Measurements from ENCODE around the gene ADPRM. TPM values are rescaled to one million over a fixed set of nuclear protein-coding genes. Genes with fewer than 3 reads are reported as not detected.
"Not testable (repeated sequence)": the region's sequence is repeated elsewhere in the genome, so short reads cannot be mapped to it uniquely, and the experiment has no call there.

The ADPRM gene
- total RNA-seq, 2 experiments from 2014 or later, result 15.3 to 15.4 TPM

DNA sequence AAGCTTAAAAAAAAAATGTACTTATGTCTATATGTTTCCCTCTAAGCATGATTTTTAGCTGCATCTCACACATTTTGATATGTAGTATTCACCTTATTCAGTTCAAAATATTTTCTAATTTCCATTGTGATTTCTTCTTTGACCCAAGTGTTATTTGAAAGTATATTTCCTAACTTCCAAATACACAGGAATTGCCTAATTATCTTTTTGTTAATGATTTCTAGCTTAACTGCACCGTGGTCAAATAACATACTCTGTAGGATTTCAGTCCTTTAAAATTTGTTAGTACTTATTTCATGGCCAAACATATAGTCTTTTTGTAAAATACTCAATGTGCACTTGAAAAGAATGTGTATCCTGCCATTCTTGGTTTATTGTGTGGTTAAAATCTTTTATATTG, 21.2 kb downstream of the ADPRM start:
- POLR2A ChIA-PET, result no interaction called here
- DNase-seq, result no peak
- Mint-ChIP-seq H3K27ac (no peak overlapping the region), H3K36me3 (ENCODE audit: low read depth) (peaks cover 4% of the 10 kb centered on the region), H3K9me3 (no peaks in the 10 kb centered on the region), H3K4me3 (no peak overlapping the region), H3K4me1 (no peaks in the 10 kb centered on the region), H3K27me3 (no peaks in the 10 kb centered on the region)
- CTCF ChIA-PET, result no interaction called here

DNA sequence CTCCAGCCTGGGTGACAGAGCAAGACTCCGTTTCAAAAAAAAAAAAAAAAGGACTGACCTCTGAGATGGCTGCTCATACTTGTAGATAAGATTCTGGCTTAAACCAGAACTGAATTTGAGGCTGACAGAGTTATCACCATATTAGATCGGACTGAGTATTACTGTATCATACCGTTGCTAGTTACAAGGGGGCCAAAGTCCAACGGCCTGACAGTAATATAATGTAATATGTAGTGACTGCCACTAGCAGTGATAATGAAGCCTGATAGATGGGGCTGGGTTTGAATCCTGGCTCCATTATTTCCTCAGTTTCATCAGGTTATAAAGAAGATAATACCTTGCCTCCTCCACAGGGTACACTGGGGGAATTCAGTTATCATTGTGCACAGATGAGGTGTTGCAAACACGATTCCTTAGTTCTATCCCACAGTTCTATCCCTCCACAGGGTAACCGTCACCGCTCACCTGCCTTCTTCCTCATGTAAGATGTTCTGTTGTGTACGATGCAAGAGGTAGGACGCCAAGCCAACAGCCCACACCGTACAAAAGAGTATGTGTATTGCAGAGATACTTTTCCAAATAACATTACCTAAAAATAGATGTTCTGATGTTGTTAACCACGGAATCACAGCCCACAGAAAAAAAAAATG, 27.3 kb downstream of the ADPRM start:
- Mint-ChIP-seq H3K27me3 (no peaks in the 10 kb centered on the region), H3K4me3 (no peak overlapping the region), H3K36me3 (ENCODE audit: low read depth) (no peaks in the 10 kb centered on the region), H3K27ac (no peak overlapping the region), H3K9me3 (no peaks in the 10 kb centered on the region), H3K4me1 (peaks cover 12% of the 10 kb centered on the region)
- DNase-seq, result no peak
- ChIA-PET POLR2A (interaction anchor here (0.6 kb wide), 1 partner anchor 31 kb away, joined by 3 read pairs; no protein-coding TSS in a partner anchor), CTCF (no interaction called here)

- ChIA-PET POLR2A (no interaction called here), CTCF (interaction anchor here (1.1 kb wide), 1 partner anchor 12 kb away, joined by 3 read pairs; no protein-coding TSS in a partner anchor)
- peaks cover 12% of the 10 kb centered on the region for H3K4me1 Mint-ChIP-seq
- no peak for DNase-seq
- H3K27me3 Mint-ChIP-seq, result peaks cover 3% of the 10 kb centered on the region
- no peak overlapping the region for H3K27ac Mint-ChIP-seq
- H3K9me3 Mint-ChIP-seq, result no peaks in the 10 kb centered on the region
- H3K36me3 Mint-ChIP-seq (ENCODE audit: low read depth), result no peaks in the 10 kb centered on the region
- no peak overlapping the region for H3K4me3 Mint-ChIP-seq
Measured at GRCh38 chr17:10725262-10725661, 27.9 kb downstream of the ADPRM start.

- Mint-ChIP-seq H3K27ac (no peak overlapping the region), H3K36me3 (ENCODE audit: low read depth) (no peaks in the 10 kb centered on the region), H3K4me3 (no peak overlapping the region), H3K27me3 (peaks cover 5% of the 10 kb centered on the region), H3K9me3 (no peaks in the 10 kb centered on the region), H3K4me1 (peaks cover 16% of the 10 kb centered on the region)
- no peak for DNase-seq
- ChIA-PET CTCF (interaction anchor here (1.1 kb wide), 1 partner anchor 11 kb away, joined by 3 read pairs; no protein-coding TSS in a partner anchor), POLR2A (no interaction called here)
Measured at GRCh38 chr17:10726196-10726595, 28.8 kb downstream of the ADPRM start.

- DNase-seq, result no peak
- POLR2A ChIA-PET, result interaction anchor here (0.8 kb wide), 1 partner anchor 16 kb away, joined by 3 read pairs; no protein-coding TSS in a partner anchor
- H3K4me1 Mint-ChIP-seq, result peaks cover 16% of the 10 kb centered on the region
- H3K4me3 Mint-ChIP-seq, result no peak overlapping the region
- H3K9me3 Mint-ChIP-seq, result no peaks in the 10 kb centered on the region
- no peak overlapping the region for H3K27ac Mint-ChIP-seq
- CTCF ChIA-PET, result interaction anchor here (1.0 kb wide), 1 partner anchor 9 kb away, joined by 3 read pairs; no protein-coding TSS in a partner anchor
- H3K36me3 Mint-ChIP-seq (ENCODE audit: low read depth), result no peaks in the 10 kb centered on the region
- H3K27me3 Mint-ChIP-seq, result peaks cover 5% of the 10 kb centered on the region
Measured at GRCh38 chr17:10727192-10727591, 29.8 kb downstream of the ADPRM start.

DNA sequence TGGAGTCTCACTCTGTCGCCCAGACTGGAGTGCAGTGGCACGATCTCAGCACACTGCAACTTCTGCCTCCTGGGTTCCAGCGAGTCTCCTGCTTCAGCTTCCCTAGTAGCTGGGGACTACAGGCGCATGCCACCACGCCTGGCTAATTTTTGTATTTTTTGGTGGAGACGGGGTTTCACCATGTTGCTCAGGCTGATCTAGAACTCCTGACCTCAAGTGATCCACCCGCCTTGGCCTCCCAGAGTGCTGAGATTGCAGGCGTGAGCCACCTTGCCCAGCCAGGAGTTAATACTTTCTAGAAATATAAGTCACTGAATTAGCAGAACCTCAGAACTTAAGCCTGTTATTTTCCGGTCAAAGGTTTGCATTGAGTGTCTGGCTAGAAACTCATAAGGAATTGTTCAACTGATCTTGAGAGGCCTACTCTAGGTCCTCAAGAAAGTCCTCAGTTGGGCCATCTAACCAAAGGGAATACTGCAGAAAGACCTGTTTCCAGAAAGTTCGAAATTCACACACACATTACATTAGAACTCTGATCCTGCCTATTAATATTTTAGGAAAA, 31.0 kb downstream of the ADPRM start:
- H3K36me3 Mint-ChIP-seq (ENCODE audit: low read depth), result no peaks in the 10 kb centered on the region
- DNase-seq, result no peak
- CTCF ChIA-PET, result interaction anchor here (1.8 kb wide), 1 partner anchor 81 kb away, joined by 7 read pairs; no protein-coding TSS in a partner anchor
- no peaks in the 10 kb centered on the region for H3K9me3 Mint-ChIP-seq
- no peak overlapping the region for H3K27ac Mint-ChIP-seq
- H3K27me3 Mint-ChIP-seq, result peaks cover 5% of the 10 kb centered on the region
- peaks cover 16% of the 10 kb centered on the region for H3K4me1 Mint-ChIP-seq
- POLR2A ChIA-PET, result no interaction called here
- H3K4me3 Mint-ChIP-seq, result no peak overlapping the region

DNA sequence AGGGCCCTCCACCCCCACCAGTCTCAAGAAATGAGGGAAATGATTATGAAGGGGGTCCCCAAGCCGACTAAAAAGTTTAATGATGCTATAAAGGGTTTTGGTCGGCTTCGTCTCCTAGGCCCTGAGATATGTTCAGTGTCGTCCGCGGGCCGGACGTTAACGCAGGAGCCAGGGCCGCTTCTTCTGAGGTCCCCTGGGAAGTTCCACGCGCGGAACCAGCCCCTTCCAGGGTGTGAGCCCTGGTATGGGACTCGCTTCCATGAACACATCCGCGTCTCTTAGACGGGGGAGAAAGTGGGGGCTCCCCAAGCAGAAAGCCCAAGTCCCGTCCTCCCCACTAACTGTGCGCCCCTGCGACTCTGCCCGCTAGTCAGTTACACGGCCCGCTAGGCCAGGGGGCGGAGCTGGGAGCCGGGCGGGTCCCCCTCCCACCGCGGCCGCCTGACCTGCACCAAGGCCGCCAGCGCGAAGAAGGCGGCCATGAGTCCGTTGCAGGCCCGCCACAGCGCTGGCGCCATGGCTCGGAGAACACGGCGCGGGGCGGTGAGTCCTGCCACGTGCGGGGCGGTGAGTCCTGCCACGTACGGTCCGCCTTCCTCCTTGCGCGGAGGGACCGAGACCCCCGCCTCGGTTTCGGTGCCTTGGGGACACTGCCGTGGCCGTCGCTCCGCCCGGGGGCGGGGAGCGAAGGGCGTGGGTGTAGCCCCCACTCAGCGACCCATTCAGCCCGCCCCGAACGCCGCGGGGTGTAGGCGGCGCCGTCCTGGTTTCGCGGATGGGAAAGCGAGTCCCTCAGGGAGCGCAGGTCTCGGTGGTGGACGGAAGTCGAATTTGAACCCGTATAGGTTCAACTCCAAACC, 32.2 kb downstream of the ADPRM start, which contains the start of gene TMEM220:
Gene TMEM220 (minus strand): TSS at position 690 of the 860 bp plus-strand sequence. CDS start 172 bp downstream, at position 518.
- H3K27me3 Mint-ChIP-seq, result peaks cover 5% of the 10 kb centered on the region
- POLR2A ChIA-PET, result interaction anchor here (1.1 kb wide), 1 partner anchor 33 kb away, joined by 4 read pairs; no protein-coding TSS in a partner anchor
- peak within 1 kb of the TSS; percentile 86 for H3K4me3 Mint-ChIP-seq

GRCh38 chr17:10730247-10730646, 32.9 kb downstream of the ADPRM start:
- Mint-ChIP-seq H3K4me1 (peaks cover 16% of the 10 kb centered on the region), H3K4me3 (peak overlapping the region; percentile 86)
- POLR2A ChIA-PET, result interaction anchor here (1.1 kb wide), 1 partner anchor 34 kb away, joined by 4 read pairs; no protein-coding TSS in a partner anchor
- CTCF ChIA-PET, result interaction anchor here (1.0 to 1.8 kb wide), 3 partner anchors 45 to 99 kb away, joined by 3 to 7 read pairs (median 3); no protein-coding TSS in a partner anchor
- not testable (repeated sequence) for DNase-seq; H3K9me3 Mint-ChIP-seq; H3K36me3 Mint-ChIP-seq (ENCODE audit: low read depth); H3K27me3 Mint-ChIP-seq; H3K27ac Mint-ChIP-seq

More for the DNA sequence above, 32.2 kb downstream of the ADPRM start, which contains the start of gene TMEM220:
- H3K9me3 Mint-ChIP-seq, result no peaks in the 10 kb centered on the region
- H3K36me3 Mint-ChIP-seq (ENCODE audit: low read depth), result no peaks in the 10 kb centered on the region
- peak; percentile 27 for DNase-seq
- H3K27ac Mint-ChIP-seq, result no peak within 1 kb of the TSS
- H3K4me1 Mint-ChIP-seq, result peaks cover 16% of the 10 kb centered on the region
- CTCF ChIA-PET, result interaction anchor here (1.0 to 1.8 kb wide), 2 partner anchors 44 to 83 kb away, joined by 3 to 7 read pairs; no protein-coding TSS in a partner anchor

DNA sequence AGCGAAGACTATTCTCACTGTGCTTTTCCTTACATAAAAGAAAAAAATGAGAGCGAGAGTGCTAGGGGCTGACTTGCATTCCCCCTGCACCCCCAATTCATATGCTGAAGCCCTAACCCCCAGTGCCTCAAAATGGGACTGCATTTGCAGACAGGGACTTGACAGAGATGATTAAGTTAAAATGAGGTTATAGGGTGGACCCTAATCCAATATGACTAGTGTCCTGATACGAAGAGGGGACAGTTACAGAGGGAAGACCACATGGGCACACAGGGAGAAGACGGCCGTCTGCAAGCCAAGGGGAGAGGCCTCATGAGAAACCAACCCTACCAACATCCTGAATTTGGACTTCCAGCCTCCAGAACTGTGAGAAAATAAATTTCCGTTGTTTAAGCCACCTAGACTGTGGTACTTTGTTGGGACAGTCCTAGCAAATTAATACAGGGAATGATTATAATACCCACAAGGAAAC, 34.0 kb downstream of the ADPRM start:
- DNase-seq, result no peak
- Mint-ChIP-seq H3K27ac (no peak overlapping the region), H3K9me3 (no peaks in the 10 kb centered on the region), H3K36me3 (ENCODE audit: low read depth) (no peaks in the 10 kb centered on the region), H3K4me1 (peaks cover 14% of the 10 kb centered on the region), H3K27me3 (peaks cover 6% of the 10 kb centered on the region), H3K4me3 (peak overlapping the region; percentile 86)
- POLR2A ChIA-PET, result no interaction called here
- CTCF ChIA-PET, result no interaction called here

DNA sequence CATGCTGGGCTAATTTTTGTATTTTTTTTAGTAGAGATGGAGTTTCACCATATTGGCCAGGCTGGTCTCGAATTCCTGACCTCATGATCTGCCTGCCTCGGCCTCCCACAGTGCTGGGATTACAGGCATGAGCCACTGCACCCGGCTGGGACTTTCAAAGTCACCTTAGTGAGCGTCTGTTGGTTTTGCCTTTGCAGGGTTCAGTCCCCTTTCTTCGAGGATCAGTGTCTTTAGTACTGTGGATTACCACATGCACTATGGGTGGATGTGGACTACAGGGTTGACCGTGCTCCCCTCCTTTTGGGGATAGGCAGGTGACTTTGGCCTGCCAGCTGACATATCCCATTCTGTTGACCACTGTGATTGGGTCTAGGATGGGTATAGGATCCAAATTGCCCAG, 34.7 kb downstream of the ADPRM start:
- H3K27ac Mint-ChIP-seq; H3K36me3 Mint-ChIP-seq (ENCODE audit: low read depth); CTCF ChIA-PET; H3K4me3 Mint-ChIP-seq; DNase-seq; POLR2A ChIA-PET; H3K27me3 Mint-ChIP-seq; H3K9me3 Mint-ChIP-seq: not testable (repeated sequence)
- H3K4me1 Mint-ChIP-seq, result peaks cover 12% of the 10 kb centered on the region

- H3K27me3 Mint-ChIP-seq, result peaks cover 7% of the 10 kb centered on the region
- no peak overlapping the region for H3K27ac Mint-ChIP-seq
- no peaks in the 10 kb centered on the region for H3K36me3 Mint-ChIP-seq (ENCODE audit: low read depth)
- H3K4me3 Mint-ChIP-seq, result no peak overlapping the region
- no peaks in the 10 kb centered on the region for H3K9me3 Mint-ChIP-seq
- CTCF ChIA-PET, result interaction anchor here (1.1 kb wide), 1 partner anchor 111 kb away, joined by 3 read pairs; no protein-coding TSS in a partner anchor
- DNase-seq, result no peak
- POLR2A ChIA-PET, result no interaction called here
- peaks cover 9% of the 10 kb centered on the region for H3K4me1 Mint-ChIP-seq
Measured at GRCh38 chr17:10733666-10734065, 36.3 kb downstream of the ADPRM start.

DNA sequence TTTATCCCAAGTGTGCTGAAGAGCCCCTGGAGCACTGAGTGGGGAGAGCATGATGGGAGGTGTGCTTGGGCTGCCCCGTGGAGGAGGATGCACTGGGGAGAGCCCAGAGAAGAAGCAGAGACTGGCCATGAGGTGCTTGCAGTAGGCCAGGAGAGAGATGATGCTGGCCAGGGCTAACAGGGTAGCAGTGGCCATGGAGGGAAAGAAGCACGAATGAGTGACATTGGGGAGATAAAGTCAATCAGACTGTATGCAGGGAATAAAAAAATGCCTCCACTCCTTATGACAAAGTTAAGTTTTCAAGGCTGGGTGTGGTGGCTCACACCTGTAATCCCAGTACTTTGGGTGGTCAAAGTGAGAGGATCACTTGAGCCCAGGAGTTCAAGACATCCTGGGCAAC, 37.9 kb downstream of the ADPRM start:
- ChIA-PET CTCF (interaction anchor here (3.2 kb wide), 1 partner anchor 110 kb away, joined by 20 read pairs; no protein-coding TSS in a partner anchor), POLR2A (no interaction called here)
- H3K36me3 Mint-ChIP-seq (ENCODE audit: low read depth), result no peaks in the 10 kb centered on the region
- no peak for DNase-seq
- H3K4me1 Mint-ChIP-seq, result peaks cover 9% of the 10 kb centered on the region
- peaks cover 4% of the 10 kb centered on the region for H3K27me3 Mint-ChIP-seq
- H3K27ac Mint-ChIP-seq, result no peak overlapping the region
- no peaks in the 10 kb centered on the region for H3K9me3 Mint-ChIP-seq
- no peak overlapping the region for H3K4me3 Mint-ChIP-seq

All from activated CD4-positive, alpha-beta memory T cell treated with anti-CD3 and anti-CD28 coated beads, Interleukin-2, amount 10 ng/mL, durations not matched to agents 7 days and 5 days (primary cell).